ENCODE results near the gene RNF125.

- no peak for TF ChIP-seq CTCF (IDR thresholded peaks at IDR 0.05)
- no peak for TF ChIP-seq POLR2A (IDR thresholded peaks at IDR 0.05)
Measured at GRCh38 chr18:32078845-32079244, 60.2 kb downstream of the RNF125 start.

Data from right lobe of liver (tissue), 4 donors.